HL-60/S4 treated with retinoic acid at 250 ng/mL for 4 days and 3 days (cell line): Measurements from ENCODE around the gene POLE3.
"Not testable (repeated sequence)": the region's sequence is repeated elsewhere in the genome, so short reads cannot be mapped to it uniquely, and the experiment has no call there.

Experiments used
- in situ Hi-C: fragments of 300-500 bp; cut with MboI; formaldehyde crosslinking; loops from 2 replicates; pipeline ENCODE4 v1.7.0; 2022; ENCODE audit warnings: low sequenced_read_pairs

POLE3 gene, protein sequence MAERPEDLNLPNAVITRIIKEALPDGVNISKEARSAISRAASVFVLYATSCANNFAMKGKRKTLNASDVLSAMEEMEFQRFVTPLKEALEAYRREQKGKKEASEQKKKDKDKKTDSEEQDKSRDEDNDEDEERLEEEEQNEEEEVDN

DNA sequence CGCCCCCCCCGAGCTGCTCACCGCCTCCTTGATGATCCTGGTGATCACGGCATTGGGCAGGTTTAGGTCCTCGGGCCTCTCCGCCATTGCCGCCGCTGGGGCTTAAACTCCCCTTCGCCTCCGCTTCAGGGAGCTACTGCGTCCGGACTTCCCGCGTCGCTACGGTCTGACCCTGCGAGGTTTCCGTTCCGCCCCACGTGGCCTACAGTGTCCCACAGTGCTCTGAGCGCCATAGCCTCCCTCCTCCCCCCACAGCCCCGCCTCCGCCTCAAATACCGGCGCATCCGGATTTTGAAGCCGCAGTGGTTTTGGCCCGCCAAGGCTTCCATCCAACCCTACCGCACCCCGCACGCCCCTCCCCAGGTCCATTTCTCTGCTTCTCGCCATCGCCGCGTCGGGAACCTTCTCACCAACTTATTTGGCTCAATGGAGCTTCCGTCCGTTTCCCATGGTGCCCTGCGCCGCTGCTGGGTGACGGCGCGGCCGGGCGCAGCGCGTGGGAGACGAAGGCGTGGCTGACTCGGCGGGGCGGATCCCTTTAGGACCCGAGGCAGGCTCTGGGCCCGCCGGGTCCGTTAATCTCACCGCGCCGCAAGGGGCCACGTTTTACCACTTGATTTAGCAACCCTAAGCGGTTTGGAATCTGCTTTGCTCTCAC lies at the start of gene POLE3, which contains the start of gene C9orf43:
POLE3 (minus strand) TSS at position 469 of the 658 bp plus-strand sequence; CDS start at position 87, 382 bp downstream.
C9orf43 (plus strand) TSS at position 541 of the 658 bp plus-strand sequence. CDS start 2,747 bp downstream, outside the sequence.
- in situ Hi-C loops = no loop called here

DNA sequence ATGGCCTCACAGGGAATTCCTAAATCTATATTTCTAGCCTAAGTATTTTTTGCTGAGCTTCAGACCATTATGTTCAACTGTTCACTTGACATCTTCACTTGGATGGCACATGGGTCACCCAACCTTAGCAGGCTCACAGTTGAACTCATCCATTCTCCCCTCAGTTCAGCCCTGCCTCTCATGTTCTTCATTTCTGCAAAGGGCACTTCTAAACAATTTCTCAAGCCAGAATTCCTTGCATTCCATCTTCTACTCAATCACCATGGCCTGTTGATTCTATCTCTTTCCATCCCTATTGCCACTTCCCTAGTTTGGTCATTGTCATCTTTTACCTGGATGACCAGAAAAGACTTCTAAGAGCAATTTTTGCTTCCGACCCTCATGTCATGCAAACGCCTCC lies 45.8 kb upstream of the POLE3 start:
- in situ Hi-C loops = loop anchor here (10.0 kb wide), 1 partner anchor 199 kb away; no protein-coding TSS in a partner anchor

DNA sequence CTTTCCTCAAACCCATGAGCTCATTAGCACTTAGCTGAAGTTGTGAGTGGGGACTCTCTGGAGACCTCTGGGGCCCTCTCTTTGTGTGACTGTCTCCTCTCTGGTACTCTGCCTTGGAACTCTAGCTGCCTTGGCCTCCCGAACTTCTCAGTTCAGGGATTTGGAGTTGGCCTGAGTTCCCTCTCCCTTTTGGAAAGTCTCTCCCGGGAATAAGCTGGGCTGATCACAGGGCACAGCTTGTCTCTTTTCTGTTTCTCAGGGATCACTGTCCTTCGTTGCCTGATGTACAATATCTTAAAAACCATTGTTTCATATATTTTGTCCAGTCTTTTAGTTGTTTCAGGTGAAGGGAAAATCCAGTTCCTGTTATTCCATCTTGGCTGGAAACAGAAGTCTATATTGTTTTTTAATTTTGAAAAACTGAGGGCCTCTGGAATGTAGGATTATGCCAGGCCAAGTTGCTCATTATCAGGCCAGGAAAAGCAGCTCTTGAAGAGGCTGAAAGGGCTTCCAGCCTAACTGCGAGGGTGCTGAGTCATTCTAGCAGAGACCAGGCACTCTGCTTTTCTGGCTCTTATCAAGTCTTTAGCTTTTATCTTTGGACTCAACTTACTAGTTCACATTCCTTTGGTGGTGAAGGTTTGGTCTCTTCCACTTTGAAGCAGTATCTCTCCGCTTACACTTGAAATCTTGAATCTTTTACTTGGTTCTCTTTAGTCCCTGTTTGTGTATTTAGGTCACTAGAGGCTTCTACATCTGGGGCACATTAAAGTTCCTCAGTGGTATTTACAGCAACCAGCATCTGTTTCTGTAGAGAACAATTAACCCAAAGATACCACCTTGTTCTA lies 44.7 kb upstream of the POLE3 start:
- in situ Hi-C loops = loop anchor here (10.0 kb wide), 1 partner anchor 200 kb away; no protein-coding TSS in a partner anchor

DNA sequence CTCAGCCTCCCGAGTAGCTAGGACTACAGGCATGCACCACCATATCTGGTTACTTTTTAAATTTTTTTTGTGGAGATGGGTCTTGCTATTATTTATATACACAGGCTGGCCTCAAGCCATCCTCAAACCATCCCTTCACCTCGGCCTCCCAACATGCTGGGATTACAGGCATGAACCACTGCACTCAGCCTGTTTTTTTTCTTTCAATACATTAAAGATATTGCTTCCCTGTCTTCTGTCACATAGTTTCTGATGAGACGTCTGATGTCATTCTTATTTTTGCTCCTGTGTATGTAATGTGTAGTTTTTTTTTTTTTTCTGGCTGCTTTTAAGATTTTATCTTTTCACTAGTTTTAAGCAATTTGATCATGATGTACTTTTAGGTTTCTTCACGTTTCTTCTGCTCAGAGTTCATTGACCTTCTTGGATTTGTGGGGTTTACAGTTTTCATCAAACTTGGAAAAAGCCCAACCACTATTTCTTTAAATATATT lies 41.7 kb upstream of the POLE3 start:
- in situ Hi-C loops = loop anchor here (10.0 kb wide), 1 partner anchor 203 kb away; no protein-coding TSS in a partner anchor

DNA sequence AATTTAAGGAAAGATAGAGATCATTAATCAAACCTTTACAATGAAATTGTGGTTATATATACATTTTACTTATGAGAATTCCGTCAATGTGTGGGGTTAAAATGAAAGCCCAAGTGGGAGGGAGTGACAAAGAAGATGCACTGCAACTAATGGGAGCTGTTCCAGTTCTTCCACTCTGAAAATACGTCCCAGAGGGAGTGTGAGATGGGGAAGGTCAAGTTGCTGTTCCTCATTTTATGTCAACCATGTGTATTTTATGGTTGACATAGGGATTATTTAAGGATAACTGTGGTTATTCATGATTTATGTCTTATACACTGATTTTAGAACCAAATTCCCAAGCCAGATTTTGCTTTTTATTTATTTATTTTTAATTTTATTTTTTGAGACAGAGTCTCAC lies 38.9 kb upstream of the POLE3 start:
- in situ Hi-C loops = no loop called here

DNA sequence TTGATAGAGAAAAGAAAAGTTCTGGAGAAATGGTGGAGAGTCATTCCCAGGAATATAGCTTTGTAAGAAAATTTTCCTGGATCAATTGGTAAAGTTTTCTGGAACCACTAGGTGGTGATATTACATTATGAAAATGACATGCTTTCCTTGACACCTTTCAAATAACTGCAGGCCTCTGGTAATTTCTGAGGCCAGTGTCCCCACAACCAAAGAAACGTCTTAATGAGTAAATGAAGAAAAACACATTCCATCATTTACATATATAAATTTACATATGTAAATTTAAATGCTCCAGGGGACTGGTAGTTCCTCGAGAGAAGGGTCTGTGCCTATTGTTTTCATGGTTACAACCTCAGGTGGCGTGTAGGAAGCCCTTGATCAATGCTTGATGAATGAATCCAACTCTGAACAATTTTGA lies 35.9 kb upstream of the POLE3 start:
- in situ Hi-C loops = no loop called here

DNA sequence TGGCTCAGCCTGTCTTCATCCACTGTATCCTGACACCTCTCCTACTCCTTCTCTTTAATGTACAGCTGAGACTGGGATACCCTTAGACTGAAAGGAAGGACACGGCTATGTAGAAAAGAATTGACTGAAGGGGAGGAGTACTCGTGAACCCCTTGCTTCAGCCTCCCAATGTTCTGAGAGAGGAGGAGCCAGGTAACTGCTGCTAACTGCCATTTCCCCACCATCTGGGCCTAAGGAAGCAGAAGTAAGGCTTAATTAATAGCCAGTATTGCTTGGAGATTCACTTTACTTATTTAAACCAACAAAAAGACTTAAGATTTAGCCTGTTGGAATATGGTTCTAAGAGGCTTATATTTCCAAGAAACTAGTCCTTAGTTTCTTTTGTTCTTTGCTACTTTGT lies 34.3 kb upstream of the POLE3 start:
- in situ Hi-C loops = no loop called here

DNA sequence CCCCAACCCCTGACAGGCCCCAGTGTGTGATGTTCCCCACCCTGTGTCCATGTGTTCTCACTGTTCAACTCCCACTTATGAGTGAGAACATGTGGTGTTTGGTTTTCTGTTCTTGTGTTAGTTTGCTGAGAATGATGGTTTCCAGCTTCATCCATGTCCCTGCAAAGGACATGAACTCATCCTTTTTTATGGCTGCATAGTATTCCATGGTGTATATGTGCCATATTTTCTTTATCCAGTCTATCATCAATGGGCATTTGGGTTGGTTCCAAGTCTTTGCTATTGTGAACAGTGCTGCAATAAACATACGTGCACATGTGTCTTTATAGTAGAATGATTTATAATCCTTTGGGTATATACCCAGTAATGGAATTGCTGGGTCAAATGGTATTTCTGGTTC lies 27.2 kb upstream of the POLE3 start:
- in situ Hi-C loops = not testable (repeated sequence)

DNA sequence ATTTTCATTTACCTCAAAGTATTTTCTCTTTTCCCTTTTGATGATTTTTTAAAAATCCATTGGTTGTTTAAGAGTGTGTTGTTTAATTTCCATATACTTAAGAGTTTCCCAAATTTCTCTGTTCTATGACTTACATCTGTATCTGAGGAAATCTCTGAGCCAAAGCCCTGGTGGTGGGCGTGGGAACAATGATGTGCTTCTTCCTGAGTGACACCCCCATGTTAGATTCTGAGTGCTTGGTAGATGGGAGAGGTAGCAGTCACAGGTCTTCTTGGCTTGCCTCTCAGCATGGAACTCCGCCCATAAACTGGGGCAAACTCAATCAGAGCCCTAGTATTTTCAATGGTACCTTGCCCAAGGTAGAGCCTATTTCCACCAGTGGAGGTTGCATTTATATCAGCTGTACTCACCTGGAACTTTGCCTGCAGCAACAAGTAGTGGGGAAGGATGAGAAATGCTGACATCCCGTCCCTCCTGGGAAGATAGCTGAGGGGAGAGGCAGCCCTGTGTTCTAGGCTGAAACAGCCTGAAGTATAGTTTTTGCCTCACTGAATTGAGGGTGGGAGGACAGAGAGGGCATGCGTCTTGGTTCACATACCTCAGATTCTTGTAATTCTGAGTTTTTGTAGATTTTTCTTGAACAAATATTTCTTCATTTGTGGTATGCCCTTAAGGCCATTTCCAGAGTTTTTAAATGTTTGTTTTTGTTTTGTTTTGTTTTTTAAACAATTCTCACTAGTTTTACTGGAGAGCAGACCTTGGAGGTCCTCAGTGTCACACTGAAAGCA lies 26.4 kb upstream of the POLE3 start:
- in situ Hi-C loops = no loop called here

DNA sequence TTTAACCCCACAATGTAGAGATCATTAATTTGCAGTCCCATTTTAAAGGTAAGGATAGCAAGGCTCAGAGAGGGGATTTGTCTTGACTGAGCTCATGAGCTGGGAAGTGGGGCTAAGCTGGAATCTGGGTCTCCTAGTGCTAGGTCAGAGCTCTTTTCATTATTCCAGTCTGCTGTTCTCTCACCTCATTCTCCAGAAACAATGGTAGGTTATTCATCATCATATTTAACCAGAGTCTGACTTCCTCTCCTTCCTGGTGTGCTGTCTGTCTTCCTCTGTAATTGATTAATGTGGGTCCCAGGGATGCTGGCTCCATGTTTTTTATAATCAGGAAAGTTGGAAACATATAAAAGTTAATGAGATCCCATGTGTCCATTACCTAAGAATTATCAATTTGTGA lies 20.7 kb upstream of the POLE3 start:
- in situ Hi-C loops = no loop called here

DNA sequence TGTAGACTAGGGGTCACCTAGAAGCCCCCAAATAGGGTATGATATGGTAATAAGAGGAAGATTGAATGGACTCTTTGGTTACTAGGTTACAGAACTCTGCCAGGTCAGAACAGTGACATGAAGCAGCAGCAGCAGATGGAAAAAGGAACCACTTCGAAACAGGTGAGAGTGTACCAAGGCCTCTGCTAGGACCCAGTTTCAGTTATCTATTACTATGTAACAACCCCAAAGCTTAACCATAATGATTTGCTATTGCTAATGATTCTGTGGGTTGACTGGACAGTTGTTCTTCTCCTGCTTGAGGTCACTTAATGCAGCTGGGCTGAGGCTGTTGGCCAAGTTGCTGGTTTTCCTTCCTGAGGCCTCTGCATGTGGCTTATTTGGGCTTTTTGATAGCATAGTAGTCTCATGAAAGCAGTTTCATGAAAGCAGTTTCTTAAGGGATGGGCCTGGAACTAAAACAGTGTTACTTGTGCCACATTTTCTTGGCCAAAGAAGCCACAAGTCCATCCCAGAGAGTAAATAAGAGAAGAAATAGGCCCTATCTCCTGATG lies 17.7 kb upstream of the POLE3 start:
- in situ Hi-C loops = no loop called here

DNA sequence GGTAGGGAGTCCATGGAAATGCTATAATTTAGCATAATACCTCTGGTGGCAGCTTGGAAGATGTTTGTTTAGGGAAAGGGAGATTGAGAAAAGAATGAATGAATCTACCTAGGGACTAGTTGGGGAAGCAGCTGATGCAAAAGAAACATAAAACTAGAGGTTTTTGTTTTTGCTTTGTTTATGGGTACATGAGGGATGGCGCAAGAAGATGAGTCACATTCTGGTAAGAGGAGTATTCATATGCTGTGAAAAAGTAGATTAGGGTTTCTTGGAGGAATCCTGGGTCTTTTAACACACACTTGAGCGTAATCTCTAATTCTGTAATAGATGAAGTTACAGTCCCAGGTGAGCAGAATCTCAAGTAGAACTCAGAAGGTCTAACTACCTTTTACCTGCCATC lies 17.2 kb upstream of the POLE3 start:
- in situ Hi-C loops = no loop called here

DNA sequence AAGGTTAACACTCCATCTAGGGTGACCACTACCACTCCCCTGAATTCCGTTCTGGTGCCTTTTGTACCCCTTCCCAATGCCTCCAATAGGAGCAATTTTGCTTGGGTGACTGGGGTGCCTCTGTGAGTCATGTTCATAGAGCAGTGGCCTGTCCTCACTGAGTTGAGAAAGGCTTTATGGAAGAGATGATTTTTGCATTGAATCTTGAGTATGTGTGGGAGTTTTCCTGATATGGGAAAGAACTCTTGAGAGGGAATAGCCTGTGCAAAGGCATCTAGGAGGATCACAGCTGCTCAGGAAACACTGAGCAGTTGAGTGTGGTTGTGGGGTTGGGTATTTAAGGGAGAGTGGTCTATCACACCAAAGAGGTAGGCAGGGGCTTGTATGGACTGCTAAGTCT lies 16.2 kb upstream of the POLE3 start:
- in situ Hi-C loops = no loop called here

DNA sequence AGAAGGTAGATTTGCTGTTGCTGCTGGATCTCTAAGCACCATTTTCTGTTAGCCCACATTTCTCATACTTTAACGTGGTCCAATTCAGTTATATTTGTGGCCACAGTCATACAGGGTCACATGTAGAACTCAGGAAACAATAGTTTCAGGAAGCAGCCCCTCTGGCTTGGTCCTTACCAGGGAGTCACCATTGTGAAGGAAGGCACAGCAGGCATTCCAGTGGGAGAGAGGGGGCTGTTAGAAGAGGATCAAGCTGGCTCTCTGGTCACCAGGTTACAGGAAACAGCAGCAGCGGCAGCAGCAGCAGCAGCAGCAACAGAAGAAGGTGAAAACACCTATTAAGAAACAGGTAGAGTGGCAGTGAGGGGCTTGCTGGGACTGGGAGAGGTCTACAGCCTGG lies 14.6 kb upstream of the POLE3 start:
- in situ Hi-C loops = no loop called here

DNA sequence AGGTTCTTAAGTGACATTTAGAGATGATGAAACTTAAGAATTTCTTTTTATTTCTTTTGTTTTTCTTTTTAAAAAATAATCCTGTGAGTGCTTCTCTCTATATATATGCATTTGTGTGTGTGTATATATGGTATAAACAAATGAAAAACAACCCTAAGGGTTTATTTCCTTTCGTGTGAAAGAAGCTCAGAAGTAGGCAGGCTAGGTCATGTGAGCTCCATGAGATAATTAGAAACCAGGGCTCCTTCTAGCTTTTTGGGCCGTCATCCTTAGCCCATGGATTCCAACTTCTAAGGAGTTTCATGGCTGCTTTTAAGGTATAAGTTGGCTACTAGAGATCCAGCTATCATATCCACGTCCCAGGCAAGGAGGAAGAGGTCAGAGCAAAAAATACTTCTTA lies 11.3 kb upstream of the POLE3 start:
- in situ Hi-C loops = no loop called here

DNA sequence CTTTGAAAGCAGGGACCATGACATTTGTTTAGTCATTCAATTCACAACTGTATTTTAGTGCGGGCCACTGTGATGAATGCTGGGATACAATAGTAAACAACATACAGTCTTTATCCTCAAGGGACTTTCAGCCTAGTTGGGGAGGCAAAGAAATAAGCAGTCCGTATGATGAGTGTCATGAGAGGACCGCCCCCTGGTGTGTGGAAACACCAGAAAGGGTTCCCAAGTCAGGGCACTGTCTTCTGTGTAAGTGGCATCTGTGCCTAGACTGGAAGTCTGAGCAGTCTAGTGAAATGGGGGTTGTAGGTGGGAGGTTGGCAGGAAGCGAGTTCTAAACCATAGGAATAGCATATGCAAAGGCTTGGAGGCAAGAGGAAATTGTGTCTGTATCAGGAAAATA lies 6.9 kb upstream of the POLE3 start:
- in situ Hi-C loops = no loop called here

DNA sequence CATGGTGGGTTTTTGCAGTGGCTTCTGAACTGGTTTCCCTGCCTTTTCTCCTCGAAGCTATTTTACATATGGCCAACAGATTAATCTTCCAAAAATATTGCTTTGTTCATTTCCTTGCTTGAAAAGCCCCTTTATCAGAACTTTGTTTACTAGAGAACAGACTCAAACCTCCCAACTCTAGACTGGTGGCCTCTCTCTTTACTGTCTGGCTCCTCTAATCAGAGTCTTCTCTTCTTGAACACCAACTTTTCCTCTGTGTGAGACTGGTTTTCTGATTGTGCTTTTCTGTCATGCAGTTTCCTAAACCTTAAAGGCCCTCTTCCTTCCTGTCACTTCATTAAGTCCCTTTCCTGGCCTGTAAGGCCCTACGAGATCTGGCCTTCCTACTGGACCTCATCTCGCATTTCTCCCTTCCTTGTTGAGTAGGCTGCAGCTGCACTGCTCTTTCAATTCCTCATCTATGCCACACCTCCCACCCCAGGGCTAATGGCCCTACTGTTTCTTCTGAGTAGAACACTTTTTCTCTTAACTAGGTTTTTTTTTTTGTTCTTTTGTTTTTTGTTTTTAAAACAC lies 5.8 kb upstream of the POLE3 start:
- in situ Hi-C loops = no loop called here

DNA sequence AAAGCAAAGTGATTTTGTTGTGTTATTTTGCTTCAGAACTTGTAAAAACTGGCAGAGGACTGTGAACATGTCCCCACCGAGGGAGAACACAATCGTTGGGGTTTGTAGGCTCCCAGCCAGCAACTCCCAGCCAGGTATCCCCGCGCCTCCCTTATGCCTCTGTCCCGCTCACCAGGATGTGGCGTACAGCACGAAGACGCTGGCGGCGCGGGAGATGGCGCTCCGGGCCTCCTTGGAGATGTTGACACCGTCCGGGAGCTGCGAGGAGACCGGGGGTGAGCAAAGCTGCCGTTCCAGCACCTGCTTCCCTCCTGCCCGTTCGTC lies 630 bp downstream of the POLE3 start:
- in situ Hi-C loops = no loop called here

DNA sequence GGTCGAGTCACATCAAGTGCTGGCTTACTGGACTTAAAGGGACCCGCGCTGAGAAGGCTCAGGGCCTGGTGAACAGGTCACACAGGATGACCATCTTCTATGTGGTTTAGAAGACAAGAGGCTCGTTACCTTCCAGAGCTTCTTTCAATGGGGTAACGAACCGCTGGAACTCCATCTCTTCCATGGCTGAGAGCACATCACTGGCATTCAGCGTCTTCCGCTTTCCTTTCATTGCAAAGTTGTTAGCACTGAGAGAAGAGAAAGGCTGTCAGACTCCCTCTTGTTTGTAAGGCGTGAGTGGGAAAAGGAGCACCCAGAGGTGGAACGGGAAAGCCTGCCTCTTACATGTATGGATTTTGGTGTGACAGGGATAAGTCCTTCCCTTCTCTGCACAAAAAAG lies 994 bp downstream of the POLE3 start:
- in situ Hi-C loops = no loop called here

DNA sequence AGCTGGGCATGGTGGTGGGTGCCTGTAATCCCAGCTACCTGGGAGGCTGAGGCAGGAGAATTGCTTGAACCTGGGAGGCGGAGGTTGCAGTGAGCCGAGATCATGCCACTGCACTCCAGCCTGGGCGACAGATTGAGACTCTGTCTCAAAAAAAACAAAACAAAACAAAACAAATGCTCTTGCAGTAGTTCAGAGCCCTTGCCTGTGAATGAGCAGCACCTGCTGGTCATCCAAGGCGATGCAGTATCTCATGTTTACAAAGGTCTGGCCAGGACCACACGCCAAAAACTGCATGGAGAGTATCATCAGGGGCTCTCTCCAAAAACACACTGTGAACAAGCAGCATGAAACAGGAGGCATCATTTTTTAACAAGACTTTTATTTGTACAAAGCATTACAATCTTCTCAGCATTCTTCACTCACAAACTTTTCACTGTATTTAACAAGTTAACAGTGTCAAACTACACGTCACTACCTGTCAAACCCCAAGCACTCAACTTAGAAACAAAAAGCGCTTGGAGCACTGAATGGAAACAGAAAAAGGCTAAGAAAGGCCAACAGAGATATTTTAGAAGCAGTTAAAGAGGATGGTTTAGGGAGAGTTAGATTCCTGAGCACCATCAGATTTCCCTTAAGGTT lies 3.5 kb downstream of the POLE3 start:
- in situ Hi-C loops = not testable (repeated sequence)
